HepG2 (cell line): ENCODE results near the gene SCUBE2. TPM values are rescaled to one million over a fixed set of nuclear protein-coding genes. Genes with fewer than 3 reads are reported as not detected.
A peak's percentile ranks its signal among the peaks of the same experiment; 100 is the strongest.

Source experiments
- ATAC-seq: fragments of 200-7000 bp; cut with Tn5 transposase; 3 replicates; pipeline ENCODE4 v1.9.1; 2020; ENCODE audit warnings: mild to moderate bottlenecking, moderate library complexity
- BruUV-seq: library from RNA; stranded (reverse); fragments of 400-500 nt; replicated peaks from 2 replicates; lab custom pipeline; 2021; lab: Mats Ljungman, UMichigan
- CTCF ChIA-PET: fragments of 300-600 bp; formaldehyde crosslinking; extraction: SDS; loops from one replicate; lab custom pipeline; 2021; ENCODE audit warnings: low total read pairs, inconsistent platforms, low intra/inter-chr PET ratio; lab: Yijun Ruan, JAX
- POLR2A ChIA-PET: fragments of 350-600 bp; sonication (Branson Sonifier 250); formaldehyde crosslinking; loops from one replicate; lab custom pipeline; 2020; ENCODE audit warnings: antibody characterized with exemption, inconsistent platforms; lab: Yijun Ruan, JAX
- DNase-seq: peaks from one replicate; pipeline ENCODE4 v3.0.0-alpha.2; 2015; ENCODE audit warnings: low spot score
- FAIRE-seq: peaks from 3 replicates; lab custom pipeline; 2011; peaks lifted over from hg19 to GRCh38; lab: Jason Lieb, UNC
- H2AFZ ChIP-seq: one replicate; pipeline ENCODE4 v1.6.1; 2011; ENCODE audit warnings: low read length, inconsistent platforms
- H3K27ac ChIP-seq: fragments of 300-600 bp; 3 replicates; pipeline ENCODE4 v1.8.0; 2011; ENCODE audit warnings: mixed run types, mild to moderate bottlenecking, mixed read lengths, low read length, inconsistent platforms; ENCODE audit not compliant: insufficient read depth; ENCODE audit errors: extremely low read length
- H3K27me3 ChIP-seq, 2 experiments: fragments of 200-600 bp in 1 of 2; 2 replicates in 1 of 2; 3 replicates in 1 of 2; pipeline versions ENCODE4 v1.6.0 to v1.8.0; 2011; ENCODE audit warnings: low read length in 2 of 2, mild to moderate bottlenecking in 2 of 2, moderate library complexity in 2 of 2, inconsistent platforms in 1 of 2; ENCODE audit not compliant: insufficient read depth in 2 of 2, control insufficient read depth in 1 of 2
- H3K36me3 ChIP-seq, 2 experiments: fragments of 200-600 bp in 1 of 2; replicated peaks in 1 of 2; 2 replicates in 1 of 2; 3 replicates in 1 of 2; pipeline versions ENCODE4 v1.5.1 to v1.8.0; 2011; ENCODE audit warnings: low read length in 2 of 2, inconsistent platforms in 1 of 2; ENCODE audit not compliant: insufficient read depth in 2 of 2, control insufficient read depth in 1 of 2
- H3K4me1 ChIP-seq: 2 replicates; pipeline ENCODE4 v1.5.1; 2012; ENCODE audit warnings: low read length, inconsistent platforms; ENCODE audit not compliant: insufficient read depth
- H3K4me2 ChIP-seq: 2 replicates; pipeline ENCODE4 v1.6.0; 2011; ENCODE audit warnings: low read depth, low read length, inconsistent platforms
- H3K4me3 ChIP-seq, 3 experiments: fragments of 200-600 bp in 1 of 3; sonication (generic), shearing (Covaris generic) in 1 of 3; replicated peaks in 1 of 3; 2 replicates each; pipeline ENCODE4 v1.5.1; 2011 to 2016; ENCODE audit warnings: low read length in 3 of 3, inconsistent platforms in 2 of 3, low read depth in 2 of 3, mild to moderate bottlenecking in 2 of 3, control low read depth in 1 of 3, mixed read lengths in 1 of 3; ENCODE audit not compliant: insufficient read depth in 1 of 3
- H3K79me2 ChIP-seq: one replicate; pipeline ENCODE4 v1.6.1; 2011; ENCODE audit warnings: low read length, inconsistent platforms; ENCODE audit not compliant: insufficient read depth
- H3K9ac ChIP-seq: 2 replicates; pipeline ENCODE4 v1.6.0; 2011; ENCODE audit warnings: mild to moderate bottlenecking, low read depth, low read length, inconsistent platforms; ENCODE audit not compliant: insufficient read depth
- H3K9me3 ChIP-seq: 2 replicates; pipeline ENCODE4 v1.5.1; 2012; ENCODE audit warnings: mild to moderate bottlenecking, low read length
- H4K20me1 ChIP-seq: 2 replicates; pipeline ENCODE4 v1.6.0; 2011; ENCODE audit warnings: inconsistent platforms, mild to moderate bottlenecking, low read length, moderate library complexity; ENCODE audit not compliant: insufficient read depth
- CBX5 ChIP-seq: sonication (generic); formaldehyde crosslinking; IDR thresholded peaks from 2 replicates; pipeline ENCODE4 v1.4.0; 2020; ENCODE audit warnings: missing genetic modification reagents, borderline replicate concordance
- EZH2 ChIP-seq: conservative IDR thresholded peaks from 2 replicates; pipeline ENCODE4 v1.6.1; 2012; ENCODE audit warnings: mild to moderate bottlenecking, low read depth, low read length, moderate library complexity
- FOXP1 ChIP-seq, 2 experiments: fragments of 450-650 bp in 1 of 2; IDR thresholded peaks; 2 replicates each; pipeline ENCODE4 v1.6.1; 2017 to 2018; ENCODE audit warnings: antibody characterized with exemption in 1 of 2
- IRF2 ChIP-seq: IDR thresholded peaks from 2 replicates; pipeline ENCODE4 v1.6.1; 2018; ENCODE audit warnings: missing genetic modification reagents, missing compliant biosample characterization
- ZSCAN20 ChIP-seq: sonication (generic); formaldehyde crosslinking; IDR thresholded peaks from 2 replicates; pipeline ENCODE4 v1.4.0; 2020; ENCODE audit warnings: missing genetic modification reagents, mild to moderate bottlenecking, borderline replicate concordance
- WGBS: methylation state at CpG from one replicate; pipeline ENCODE4 v1.1.6; 2017; ENCODE audit warnings: low lambda C conversion rate; 5-methylcytosine and 5-hydroxymethylcytosine counted together
- in situ Hi-C: cut with HindIII; loops from 2 replicates; pipeline ENCODE4 v1.10.0; 2017; ENCODE audit warnings: low pct_unique_long_range_greater_than_20kb; ENCODE audit not compliant: extremely low pct_ligation_motif_present
- intact Hi-C: fragments of 100-400 bp; cut with micrococcal nuclease; formaldehyde crosslinking; loops from one replicate; pipeline ENCODE4 v1.10.0; 2022; ENCODE audit not compliant: unreplicated experiment
- polyA plus RNA-seq, 8 experiments: library from polyadenylated mRNA; depleted of rRNA in 3 of 8; stranded (reverse) in 7 of 8; unstranded in 1 of 8; fragments of >200 nt; fragmentation: Illumina TruSeq in 4 of 8; extraction: Trizol in 4 of 8; gene quantifications; 2 replicates each; pipeline versions ENCODE4 v1.2.1 to v1.2.3, GENCODE V29; 2011 to 2016; ENCODE audit warnings: low read depth in 4 of 8, missing spikeins in 1 of 8, mixed read lengths in 1 of 8; ENCODE audit not compliant: insufficient read depth in 1 of 8
- total RNA-seq, 5 experiments: library from RNA; depleted of rRNA; stranded (reverse); fragments of >200 nt; fragmentation: Illumina TruSeq; extraction: Trizol; gene quantifications; 2 replicates each; pipeline ENCODE4 v1.2.3, GENCODE V29; 2016; ENCODE audit warnings: low read depth in 1 of 5

Gene SCUBE2
- total and polyA plus RNA-seq, 2 of the 13 experiments (the other 11 are each of a cell fraction or from before 2014, with no cell fraction given), result 0.09 TPM; not detected in 1

GRCh38 chr11:9008011-9008550 is 83.3 kb downstream of the SCUBE2 start:
- Histone ChIP-seq H3K9me3 (no peaks in the 10 kb centered on the region), H3K27me3 (peaks cover 1 to 36% of the 10 kb centered on the region in 2 experiments), H3K9ac (no peak overlapping the region), H3K4me3 (no peak overlapping the region), H3K27ac (no peak overlapping the region), H3K36me3 (no peaks in the 10 kb centered on the region), H2AFZ (no peak overlapping the region), H4K20me1 (no peaks in the 10 kb centered on the region), H3K4me1 (peaks cover 7% of the 10 kb centered on the region), H3K79me2 (no peaks in the 10 kb centered on the region), H3K4me2 (no peak overlapping the region)
- ATAC-seq (no peak), DNase-seq (no peak), FAIRE-seq (no peak)
- 8% methylated on average over 3 of the region's 3 CpGs for WGBS
- no peak for TF ChIP-seq FOXP1 (IDR thresholded peaks at IDR 0.05)
- no peak for TF ChIP-seq FOXP1 (CRISPR knock-in tag; IDR thresholded peaks at IDR 0.05)
- TF ChIP-seq CBX5 (CRISPR knock-in tag), result no peak
- in situ Hi-C loops, result no loop called here
- intact Hi-C loops, result no loop called here
- no TSS peak for BruUV-seq
- POLR2A ChIA-PET, result no interaction called here
- CTCF ChIA-PET, result no interaction called here

DNA sequence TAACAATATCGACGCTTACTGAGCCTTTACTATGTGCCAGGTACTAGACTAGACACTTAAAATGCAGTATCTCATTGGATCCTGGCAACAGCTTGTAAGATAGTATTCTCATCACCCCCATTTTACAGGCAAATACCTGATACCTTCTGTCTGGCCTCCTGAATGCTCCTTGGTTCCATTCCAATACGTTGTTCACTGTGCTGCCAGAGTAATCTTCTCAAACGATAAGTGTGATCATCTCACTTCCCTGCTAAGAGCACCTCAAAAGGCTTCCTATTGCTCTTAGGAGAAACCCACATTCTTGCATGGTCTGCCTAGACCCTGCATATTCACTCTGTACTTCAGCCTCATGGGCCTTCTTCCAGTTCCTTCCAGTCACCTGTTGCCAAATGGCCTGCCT is 86.3 kb downstream of the SCUBE2 start:
- ATAC-seq (peak; percentile 13; the same call in 1 of the 3 replicates), DNase-seq (no peak), FAIRE-seq (no peak)
- Histone ChIP-seq H3K9me3 (no peaks in the 10 kb centered on the region), H3K27ac (no peak overlapping the region), H4K20me1 (no peaks in the 10 kb centered on the region), H3K4me1 (peaks cover 11% of the 10 kb centered on the region), H2AFZ (no peak overlapping the region), H3K9ac (no peak overlapping the region), H3K79me2 (no peaks in the 10 kb centered on the region), H3K4me2 (peak overlapping the region; percentile 79; the same call in 1 of the 2 replicates), H3K27me3 (peaks cover 1 to 50% of the 10 kb centered on the region in 2 experiments), H3K36me3 (no peaks in the 10 kb centered on the region), H3K4me3 (no peak overlapping the region)
- no TSS peak for BruUV-seq
- POLR2A ChIA-PET, result no interaction called here
- intact Hi-C loops, result no loop called here
- WGBS, result 50% methylated on average over 4 of the region's 4 CpGs
- TF ChIP-seq EZH2, result 0 out of 2 replicates have a peak, but pooled peaks have one; percentile 45
- no peak for TF ChIP-seq IRF2
- no peak for TF ChIP-seq ZSCAN20 (CRISPR knock-in tag)
- in situ Hi-C loops, result no loop called here
- CTCF ChIA-PET, result no interaction called here
